ENCODE results near the gene ZCCHC14.
A peak's percentile ranks its signal among the peaks of the same experiment; 100 is the strongest.
"Not testable (repeated sequence)": the region's sequence is repeated elsewhere in the genome, so short reads cannot be mapped to it uniquely, and the experiment has no call there.

The ZCCHC14 gene

GRCh38 chr16:87496447-87496801 is 3.6 kb upstream of the ZCCHC14 start:
- DNase-seq = peak; percentile 32 to 38

- DNase-seq = no peak
These were observed 3.0 kb upstream of the ZCCHC14 start for GRCh38 chr16:87495578-87496446.

- DNase-seq = no peak
These were observed 920 bp upstream of the ZCCHC14 start for GRCh38 chr16:87493608-87494280.

GRCh38 chr16:87492291-87492630 is 563 bp downstream of the ZCCHC14 start:
- DNase-seq = no peak

- DNase-seq = peak; percentile 19 to 44
These were observed 1.1 kb downstream of the ZCCHC14 start for GRCh38 chr16:87491522-87492290.

GRCh38 chr16:87490799-87491521 is 1.9 kb downstream of the ZCCHC14 start:
- DNase-seq = peak; percentile 73 to 77

GRCh38 chr16:87490096-87490798 is 2.6 kb downstream of the ZCCHC14 start:
- DNase-seq = peak in 1 of 2 experiments; percentile 17

- no peak for DNase-seq
These were observed 3.3 kb downstream of the ZCCHC14 start for GRCh38 chr16:87489434-87490045.

- not testable (repeated sequence) for DNase-seq
These were observed 3.9 kb downstream of the ZCCHC14 start for GRCh38 chr16:87488960-87489359.

GRCh38 chr16:87487361-87487924 is 5.4 kb downstream of the ZCCHC14 start:
- DNase-seq = peak in 1 of 2 experiments; percentile 11

- DNase-seq = no peak
These were observed 6.0 kb downstream of the ZCCHC14 start for GRCh38 chr16:87486713-87487247.

GRCh38 chr16:87486282-87486681 is 6.5 kb downstream of the ZCCHC14 start:
- DNase-seq = no peak

- DNase-seq = not testable (repeated sequence)
These were observed 7.0 kb downstream of the ZCCHC14 start for GRCh38 chr16:87485792-87486191.

- no peak for DNase-seq
These were observed 8.1 kb downstream of the ZCCHC14 start for GRCh38 chr16:87484487-87485331.

- DNase-seq = no peak
These were observed 9.3 kb downstream of the ZCCHC14 start for GRCh38 chr16:87483481-87483880.

GRCh38 chr16:87482670-87483069 is 10.2 kb downstream of the ZCCHC14 start:
- DNase-seq = not testable (repeated sequence)

- DNase-seq = no peak
These were observed 10.6 kb downstream of the ZCCHC14 start for GRCh38 chr16:87482266-87482665.

GRCh38 chr16:87481711-87482110 is 11.1 kb downstream of the ZCCHC14 start:
- not testable (repeated sequence) for DNase-seq

- not testable (repeated sequence) for DNase-seq
These were observed 15.4 kb downstream of the ZCCHC14 start for GRCh38 chr16:87477209-87477981.
